Measurements from ENCODE around the gene SLC26A8.
"Not testable (repeated sequence)": the region's sequence is repeated elsewhere in the genome, so short reads cannot be mapped to it uniquely, and the experiment has no call there.

SLC26A8 gene

DNA sequence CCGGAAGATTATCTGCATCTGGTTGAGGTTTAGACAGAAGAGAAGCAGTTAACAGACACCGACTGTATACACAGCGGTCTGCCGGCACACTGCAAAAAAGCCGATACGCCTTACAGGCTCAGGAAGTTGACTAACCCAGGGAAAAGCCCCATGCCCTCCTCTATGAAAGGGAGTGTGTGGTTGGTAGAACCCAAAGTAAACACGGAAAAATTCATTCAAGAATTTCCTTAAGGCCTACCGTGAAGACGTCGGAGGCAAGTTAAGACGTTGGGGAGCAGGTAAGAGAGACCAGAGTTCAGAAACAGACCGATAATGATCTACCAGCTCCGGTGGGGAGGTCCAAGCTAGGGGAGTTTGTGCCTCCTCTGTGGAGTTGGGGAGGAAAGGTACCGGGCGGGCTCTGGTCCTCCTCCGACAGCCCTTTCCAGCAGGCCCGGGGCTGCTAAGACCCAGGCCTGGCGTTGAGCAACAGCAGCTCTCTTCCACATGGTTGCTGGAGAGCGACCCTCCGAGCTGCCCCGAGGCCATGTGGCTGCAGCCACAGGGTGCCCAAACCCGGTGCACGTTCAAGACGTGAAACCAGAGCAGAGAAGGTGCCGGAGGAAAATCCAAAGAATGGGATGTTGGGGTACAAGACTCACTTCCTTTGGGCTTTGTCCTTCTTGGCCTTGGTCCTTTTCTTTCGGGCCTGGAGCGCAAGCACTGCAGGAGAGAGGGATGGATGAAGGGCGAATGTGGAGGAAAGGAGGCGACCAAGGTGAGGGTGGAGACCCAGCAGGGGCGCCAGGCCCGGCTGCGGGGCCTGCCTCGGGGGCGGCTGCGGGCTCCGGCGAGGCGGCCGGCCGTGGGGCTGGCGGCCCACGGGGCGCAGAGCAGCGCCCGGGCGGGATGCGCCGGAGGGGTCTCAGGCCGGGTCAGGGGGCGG is 104.4 kb downstream of the SLC26A8 start:
- Histone ChIP-seq H3K4me1 (ENCODE audit: insufficient read depth, low read length) (peaks cover 54% of the 10 kb centered on the region), H2AFZ (ENCODE audit: low read depth, low read length) (peak overlapping the region; percentile 75)

DNA sequence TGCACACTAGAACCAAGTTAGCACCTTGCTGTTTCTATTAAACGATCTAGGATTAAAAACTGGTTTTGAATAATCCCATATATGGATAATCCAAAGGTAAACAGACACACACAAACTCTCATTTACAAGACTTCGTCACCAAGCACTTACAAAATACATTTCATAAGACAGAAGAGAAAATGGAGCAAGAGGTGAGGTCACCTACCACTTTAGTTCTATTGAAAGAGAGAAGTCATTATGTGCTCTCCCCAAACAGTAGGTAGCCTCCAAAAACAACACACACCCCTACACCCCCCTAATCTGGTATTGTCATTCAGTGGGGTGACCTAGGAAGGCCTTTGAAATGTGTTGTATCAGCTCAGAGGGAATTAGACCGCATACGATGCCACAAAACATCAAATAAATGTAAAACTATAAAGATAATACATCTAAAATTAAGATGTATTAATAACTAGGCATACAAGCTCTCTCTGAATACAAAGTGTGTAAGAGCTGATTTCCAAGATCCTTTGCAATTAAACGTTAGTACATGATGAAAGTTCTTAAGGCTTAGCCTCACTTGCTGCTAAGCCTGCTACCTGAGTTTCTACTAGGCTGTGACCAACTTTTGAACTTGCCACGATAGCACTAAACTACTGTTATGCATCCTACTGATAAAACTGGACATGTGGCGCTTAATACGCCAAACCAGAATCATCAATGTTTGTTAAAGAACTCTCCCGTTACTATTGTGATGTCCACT is 105.2 kb downstream of the SLC26A8 start:
- no peak for ATAC-seq (ENCODE audit: insufficient read depth, low read depth)
- no peak for DNase-seq
- peak overlapping the region; percentile 75 for H2AFZ ChIP-seq (ENCODE audit: low read depth, low read length)

More for the DNA sequence above, 104.4 kb downstream of the SLC26A8 start:
- TF ChIP-seq, protein P1, sequence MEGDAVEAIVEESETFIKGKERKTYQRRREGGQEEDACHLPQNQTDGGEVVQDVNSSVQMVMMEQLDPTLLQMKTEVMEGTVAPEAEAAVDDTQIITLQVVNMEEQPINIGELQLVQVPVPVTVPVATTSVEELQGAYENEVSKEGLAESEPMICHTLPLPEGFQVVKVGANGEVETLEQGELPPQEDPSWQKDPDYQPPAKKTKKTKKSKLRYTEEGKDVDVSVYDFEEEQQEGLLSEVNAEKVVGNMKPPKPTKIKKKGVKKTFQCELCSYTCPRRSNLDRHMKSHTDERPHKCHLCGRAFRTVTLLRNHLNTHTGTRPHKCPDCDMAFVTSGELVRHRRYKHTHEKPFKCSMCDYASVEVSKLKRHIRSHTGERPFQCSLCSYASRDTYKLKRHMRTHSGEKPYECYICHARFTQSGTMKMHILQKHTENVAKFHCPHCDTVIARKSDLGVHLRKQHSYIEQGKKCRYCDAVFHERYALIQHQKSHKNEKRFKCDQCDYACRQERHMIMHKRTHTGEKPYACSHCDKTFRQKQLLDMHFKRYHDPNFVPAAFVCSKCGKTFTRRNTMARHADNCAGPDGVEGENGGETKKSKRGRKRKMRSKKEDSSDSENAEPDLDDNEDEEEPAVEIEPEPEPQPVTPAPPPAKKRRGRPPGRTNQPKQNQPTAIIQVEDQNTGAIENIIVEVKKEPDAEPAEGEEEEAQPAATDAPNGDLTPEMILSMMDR (IDR thresholded peaks at IDR 0.05; ENCODE audit: borderline replicate concordance, extremely low read depth, low read length, poor library complexity, severe bottlenecking): no peak
- TF ChIP-seq EZH2 (IDR thresholded peaks at IDR 0.05; ENCODE audit: borderline replicate concordance, low read depth, low read length, severe bottlenecking): no peak
- peak; percentile 64 for ATAC-seq (ENCODE audit: insufficient read depth, low read depth)
- Histone ChIP-seq H3K4me3 (ENCODE audit: low read depth in 1 of 2, low read length in 2 of 2) (peak overlapping the region; percentile 73 to 81), H3K36me3 (ENCODE audit: insufficient read depth, low read length) (peaks cover 34% of the 10 kb centered on the region), H4K20me1 (ENCODE audit: insufficient read depth, low read length) (peaks cover 34% of the 10 kb centered on the region), H3K9me3 (ENCODE audit: insufficient read depth, low read length, severe bottlenecking) (no peaks in the 10 kb centered on the region), H3K4me2 (ENCODE audit: insufficient read depth, low read length) (peak overlapping the region; percentile 91), H3K79me2 (ENCODE audit: insufficient read depth, low read length) (peaks cover 72% of the 10 kb centered on the region), H3K9ac (ENCODE audit: low read depth, low read length) (peak overlapping the region; percentile 78), H3K27ac (ENCODE audit: low read length) (peak overlapping the region; percentile 75), H3K27me3 (ENCODE audit: insufficient read depth, low read length, poor library complexity) (no peaks in the 10 kb centered on the region)
- DNase-seq: peak; percentile 53

DNA sequence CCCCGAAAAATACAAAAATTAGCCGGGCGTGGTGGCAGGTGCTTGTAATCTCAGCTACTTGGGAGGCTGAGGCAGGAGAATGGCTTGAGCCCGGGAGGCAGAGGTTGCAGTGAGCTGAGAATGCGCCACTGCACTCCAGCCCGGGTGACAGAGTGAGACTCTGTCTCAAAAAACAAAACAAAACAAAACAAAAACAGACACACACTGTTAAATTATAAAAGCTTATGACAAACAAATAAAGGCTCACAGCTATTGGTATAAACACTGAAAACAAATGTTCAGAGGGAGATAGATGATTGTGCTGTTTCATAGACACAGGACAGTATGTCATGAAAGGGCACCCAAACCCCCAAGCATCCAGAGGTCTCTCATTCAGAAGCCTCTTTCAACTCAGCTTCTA is 107.5 kb downstream of the SLC26A8 start:
- H3K9me3 ChIP-seq (ENCODE audit: insufficient read depth, low read length, severe bottlenecking); ATAC-seq (ENCODE audit: insufficient read depth, low read depth); H3K27ac ChIP-seq (ENCODE audit: low read length); H3K27me3 ChIP-seq (ENCODE audit: insufficient read depth, low read length, poor library complexity); DNase-seq; H2AFZ ChIP-seq (ENCODE audit: low read depth, low read length): not testable (repeated sequence)
- Histone ChIP-seq H3K4me3 (ENCODE audit: low read depth in 1 of 2, low read length in 2 of 2) (0 out of 4 replicates have a peak overlapping the region, but pooled peaks of 1 of the 2 experiments have one; percentile 81), H3K9ac (ENCODE audit: low read depth, low read length) (peak overlapping the region; percentile 26; the same call in 1 of the 2 replicates), H3K36me3 (ENCODE audit: insufficient read depth, low read length) (peaks cover 62% of the 10 kb centered on the region), H4K20me1 (ENCODE audit: insufficient read depth, low read length) (peaks cover 34% of the 10 kb centered on the region), H3K79me2 (ENCODE audit: insufficient read depth, low read length) (peaks cover 92% of the 10 kb centered on the region), H3K4me2 (ENCODE audit: insufficient read depth, low read length) (peak overlapping the region; percentile 91), H3K4me1 (ENCODE audit: insufficient read depth, low read length) (peaks cover 43% of the 10 kb centered on the region)

More for the DNA sequence above, 105.2 kb downstream of the SLC26A8 start:
- peaks cover 34% of the 10 kb centered on the region for H4K20me1 ChIP-seq (ENCODE audit: insufficient read depth, low read length)
- H3K9me3 ChIP-seq (ENCODE audit: insufficient read depth, low read length, severe bottlenecking): no peaks in the 10 kb centered on the region
- H3K27ac ChIP-seq (ENCODE audit: low read length): peak overlapping the region; percentile 75
- peak overlapping the region; percentile 73 to 81 for H3K4me3 ChIP-seq (ENCODE audit: low read depth in 1 of 2, low read length in 2 of 2)
- peak overlapping the region; percentile 91 for H3K4me2 ChIP-seq (ENCODE audit: insufficient read depth, low read length)
- H3K79me2 ChIP-seq (ENCODE audit: insufficient read depth, low read length): peaks cover 80% of the 10 kb centered on the region
- peak overlapping the region; percentile 78 for H3K9ac ChIP-seq (ENCODE audit: low read depth, low read length)
- H3K4me1 ChIP-seq (ENCODE audit: insufficient read depth, low read length): peaks cover 54% of the 10 kb centered on the region
- TF ChIP-seq, protein P1 (IDR thresholded peaks at IDR 0.05; ENCODE audit: borderline replicate concordance, extremely low read depth, low read length, poor library complexity, severe bottlenecking): no peak
- no peak for TF ChIP-seq EZH2 (IDR thresholded peaks at IDR 0.05; ENCODE audit: borderline replicate concordance, low read depth, low read length, severe bottlenecking)
- peaks cover 43% of the 10 kb centered on the region for H3K36me3 ChIP-seq (ENCODE audit: insufficient read depth, low read length)
- no peaks in the 10 kb centered on the region for H3K27me3 ChIP-seq (ENCODE audit: insufficient read depth, low read length, poor library complexity)
